HUES48 (cell line): Measurements from ENCODE around the gene UBE2QL1.

Experiments used
- H3K27ac ChIP-seq: one replicate; pipeline ENCODE4 v1.7.0; 2013; ENCODE audit warnings: low read depth, low read length, inconsistent platforms
- H3K27me3 ChIP-seq: 2 replicates; pipeline ENCODE4 v1.6.1; 2013; ENCODE audit warnings: mild to moderate bottlenecking, low read length; ENCODE audit not compliant: control insufficient read depth, insufficient read depth
- H3K36me3 ChIP-seq: 2 replicates; pipeline ENCODE4 v1.6.1; 2013; ENCODE audit warnings: low read length; ENCODE audit not compliant: control insufficient read depth, insufficient read depth
- H3K4me1 ChIP-seq: 2 replicates; pipeline ENCODE4 v1.6.1; 2013; ENCODE audit warnings: mild to moderate bottlenecking, low read length; ENCODE audit not compliant: control insufficient read depth, insufficient read depth
- H3K4me3 ChIP-seq: 2 replicates; pipeline ENCODE4 v1.5.1; 2013; ENCODE audit warnings: mild to moderate bottlenecking, low read depth, low read length
- H3K9ac ChIP-seq: 2 replicates; pipeline ENCODE4 v1.6.1; 2013; ENCODE audit warnings: mild to moderate bottlenecking, low read depth, low read length, moderate library complexity
- H3K9me3 ChIP-seq: 2 replicates; pipeline ENCODE4 v1.6.1; 2013; ENCODE audit warnings: low read length; ENCODE audit not compliant: control insufficient read depth, insufficient read depth

UBE2QL1 gene

GRCh38 chr5:6480133-6481051 lies 31.7 kb downstream of the UBE2QL1 start:
- Histone ChIP-seq H3K9me3 (no peaks in the 10 kb centered on the region), H3K4me3 (no peak overlapping the region), H3K36me3 (no peaks in the 10 kb centered on the region), H3K9ac (no peak overlapping the region), H3K4me1 (peaks cover 7% of the 10 kb centered on the region; the same call in 1 of the 2 replicates), H3K27me3 (no peaks in the 10 kb centered on the region), H3K27ac (no peak overlapping the region)

- no peak overlapping the region for H3K4me3 ChIP-seq
- H3K27ac ChIP-seq = no peak overlapping the region
- no peaks in the 10 kb centered on the region for H3K27me3 ChIP-seq
- no peaks in the 10 kb centered on the region for H3K4me1 ChIP-seq
- H3K9ac ChIP-seq = no peak overlapping the region
- no peaks in the 10 kb centered on the region for H3K36me3 ChIP-seq
- no peaks in the 10 kb centered on the region for H3K9me3 ChIP-seq
Observed at GRCh38 chr5:6482735-6483134, 34.1 kb downstream of the UBE2QL1 start.

- Histone ChIP-seq H3K27me3 (no peaks in the 10 kb centered on the region), H3K9ac (no peak overlapping the region), H3K9me3 (no peaks in the 10 kb centered on the region), H3K4me3 (no peak overlapping the region), H3K36me3 (no peaks in the 10 kb centered on the region), H3K4me1 (no peaks in the 10 kb centered on the region), H3K27ac (no peak overlapping the region)
Observed at GRCh38 chr5:6483880-6484382, 35.3 kb downstream of the UBE2QL1 start.

- no peaks in the 10 kb centered on the region for H3K36me3 ChIP-seq
- no peaks in the 10 kb centered on the region for H3K4me1 ChIP-seq
- H3K27me3 ChIP-seq = no peaks in the 10 kb centered on the region
- no peak overlapping the region for H3K9ac ChIP-seq
- H3K9me3 ChIP-seq = no peaks in the 10 kb centered on the region
- H3K4me3 ChIP-seq = no peak overlapping the region
- no peak overlapping the region for H3K27ac ChIP-seq
Observed at GRCh38 chr5:6484446-6484845, 35.8 kb downstream of the UBE2QL1 start.

GRCh38 chr5:6484899-6485298 lies 36.2 kb downstream of the UBE2QL1 start:
- no peaks in the 10 kb centered on the region for H3K4me1 ChIP-seq
- H3K9me3 ChIP-seq = no peaks in the 10 kb centered on the region
- no peaks in the 10 kb centered on the region for H3K27me3 ChIP-seq
- no peak overlapping the region for H3K4me3 ChIP-seq
- H3K27ac ChIP-seq = no peak overlapping the region
- no peak overlapping the region for H3K9ac ChIP-seq
- H3K36me3 ChIP-seq = no peaks in the 10 kb centered on the region

- H3K4me3 ChIP-seq = no peak overlapping the region
- H3K9ac ChIP-seq = no peak overlapping the region
- H3K4me1 ChIP-seq = no peaks in the 10 kb centered on the region
- no peak overlapping the region for H3K27ac ChIP-seq
- H3K27me3 ChIP-seq = no peaks in the 10 kb centered on the region
- no peaks in the 10 kb centered on the region for H3K9me3 ChIP-seq
- H3K36me3 ChIP-seq = no peaks in the 10 kb centered on the region
Observed at GRCh38 chr5:6485441-6485840, 36.8 kb downstream of the UBE2QL1 start.

- no peak overlapping the region for H3K4me3 ChIP-seq
- H3K27ac ChIP-seq = no peak overlapping the region
- peaks cover 4% of the 10 kb centered on the region for H3K4me1 ChIP-seq
- no peaks in the 10 kb centered on the region for H3K36me3 ChIP-seq
- H3K27me3 ChIP-seq = peaks cover 2% of the 10 kb centered on the region; the same call in 1 of the 2 replicates
- no peaks in the 10 kb centered on the region for H3K9me3 ChIP-seq
- H3K9ac ChIP-seq = no peak overlapping the region
Observed at GRCh38 chr5:6486074-6486473, 37.4 kb downstream of the UBE2QL1 start.

GRCh38 chr5:6487081-6487480 lies 38.4 kb downstream of the UBE2QL1 start:
- H3K27me3 ChIP-seq = peaks cover 12% of the 10 kb centered on the region; the same call in 1 of the 2 replicates
- no peak overlapping the region for H3K27ac ChIP-seq
- peaks cover 14% of the 10 kb centered on the region for H3K4me1 ChIP-seq
- no peak overlapping the region for H3K4me3 ChIP-seq
- H3K9ac ChIP-seq = no peak overlapping the region
- no peaks in the 10 kb centered on the region for H3K36me3 ChIP-seq
- H3K9me3 ChIP-seq = no peaks in the 10 kb centered on the region

- Histone ChIP-seq H3K27ac (no peak overlapping the region), H3K9me3 (no peaks in the 10 kb centered on the region), H3K9ac (no peak overlapping the region), H3K4me3 (no peak overlapping the region), H3K4me1 (peaks cover 15% of the 10 kb centered on the region), H3K36me3 (no peaks in the 10 kb centered on the region), H3K27me3 (peaks cover 17% of the 10 kb centered on the region; the same call in 1 of the 2 replicates)
Observed at GRCh38 chr5:6488021-6488420, 39.4 kb downstream of the UBE2QL1 start.

- H3K4me1 ChIP-seq = peaks cover 15% of the 10 kb centered on the region
- peaks cover 20% of the 10 kb centered on the region; the same call in 1 of the 2 replicates for H3K27me3 ChIP-seq
- H3K36me3 ChIP-seq = no peaks in the 10 kb centered on the region
- H3K9ac ChIP-seq = no peak overlapping the region
- no peak overlapping the region for H3K4me3 ChIP-seq
- no peaks in the 10 kb centered on the region for H3K9me3 ChIP-seq
- H3K27ac ChIP-seq = no peak overlapping the region
Observed at GRCh38 chr5:6489643-6490185, 41.1 kb downstream of the UBE2QL1 start.

GRCh38 chr5:6490246-6490645 lies 41.6 kb downstream of the UBE2QL1 start:
- Histone ChIP-seq H3K9ac (no peak overlapping the region), H3K9me3 (no peaks in the 10 kb centered on the region), H3K36me3 (no peaks in the 10 kb centered on the region), H3K4me3 (no peak overlapping the region), H3K27ac (no peak overlapping the region), H3K4me1 (peaks cover 15% of the 10 kb centered on the region), H3K27me3 (peaks cover 20% of the 10 kb centered on the region; the same call in 1 of the 2 replicates)
